Middle frontal gyrus (tissue), 1 donor: Measurements from ENCODE around the gene DCTN1.

Experiments used
- DNase-seq: peaks from one replicate; pipeline ENCODE4 v3.0.0-alpha.2; 2015; ENCODE audit warnings: low spot score; ENCODE audit errors: extremely low spot score

DCTN1 gene

DNA sequence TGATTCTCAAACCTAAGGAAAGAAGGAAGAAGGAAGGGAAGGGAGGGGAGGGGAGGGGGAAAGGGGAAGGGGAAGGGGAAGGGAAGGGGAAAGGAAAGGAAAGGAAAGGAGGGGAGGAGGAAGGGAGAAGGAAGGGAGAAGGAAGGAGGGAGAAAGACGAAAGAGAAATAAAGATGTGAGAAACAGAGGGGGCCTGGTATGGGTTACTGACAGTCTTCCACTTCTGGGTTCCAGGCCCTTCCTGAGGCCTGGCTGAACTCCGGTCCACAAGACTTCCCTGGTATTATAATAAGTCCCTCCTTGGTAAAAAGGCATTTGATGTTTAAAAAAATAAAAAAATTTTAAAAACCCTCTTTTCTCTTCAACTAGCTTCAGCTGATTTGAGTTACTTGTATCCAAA is 54.3 kb downstream of the DCTN1 start:
- DNase-seq: no peak

DNA sequence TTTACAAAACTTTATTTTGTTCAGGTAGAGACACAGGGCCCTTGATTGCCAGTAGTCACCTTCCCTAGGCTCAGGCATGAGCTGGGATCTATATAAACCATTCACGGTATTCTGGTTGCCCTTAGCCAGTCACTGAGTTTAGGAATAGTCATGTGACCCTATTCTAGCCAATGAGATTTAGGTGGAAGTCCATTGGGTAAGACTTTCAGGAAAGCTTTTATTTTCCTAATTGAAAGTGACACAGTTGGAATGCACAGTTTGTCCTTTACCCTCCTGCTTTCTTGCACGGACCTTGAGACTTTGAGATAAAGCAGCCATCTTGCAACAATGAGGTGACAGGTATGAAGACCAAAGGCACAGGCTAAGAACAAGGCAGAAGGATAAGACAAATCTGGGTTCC is 58.4 kb downstream of the DCTN1 start:
- DNase-seq: no peak

DNA sequence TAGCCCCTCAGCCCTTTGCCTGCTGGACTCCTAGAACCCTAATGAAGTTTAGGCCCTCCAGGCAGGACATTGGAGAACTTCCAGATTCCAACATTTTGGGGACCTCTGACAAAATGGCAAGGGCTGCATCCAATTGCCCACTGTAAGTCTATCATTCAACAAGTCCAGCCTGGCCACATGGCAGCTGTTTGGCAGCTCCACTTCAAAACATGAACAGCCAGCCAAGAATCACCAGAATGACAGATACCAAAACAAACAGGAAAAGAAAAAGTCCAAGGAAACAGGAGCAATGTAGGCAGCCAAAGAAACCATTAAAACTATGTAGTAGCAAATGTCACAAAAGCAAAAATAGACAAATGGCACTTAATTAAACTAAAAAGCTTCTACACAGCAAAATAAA is 62.4 kb downstream of the DCTN1 start:
- no peak for DNase-seq

DNA sequence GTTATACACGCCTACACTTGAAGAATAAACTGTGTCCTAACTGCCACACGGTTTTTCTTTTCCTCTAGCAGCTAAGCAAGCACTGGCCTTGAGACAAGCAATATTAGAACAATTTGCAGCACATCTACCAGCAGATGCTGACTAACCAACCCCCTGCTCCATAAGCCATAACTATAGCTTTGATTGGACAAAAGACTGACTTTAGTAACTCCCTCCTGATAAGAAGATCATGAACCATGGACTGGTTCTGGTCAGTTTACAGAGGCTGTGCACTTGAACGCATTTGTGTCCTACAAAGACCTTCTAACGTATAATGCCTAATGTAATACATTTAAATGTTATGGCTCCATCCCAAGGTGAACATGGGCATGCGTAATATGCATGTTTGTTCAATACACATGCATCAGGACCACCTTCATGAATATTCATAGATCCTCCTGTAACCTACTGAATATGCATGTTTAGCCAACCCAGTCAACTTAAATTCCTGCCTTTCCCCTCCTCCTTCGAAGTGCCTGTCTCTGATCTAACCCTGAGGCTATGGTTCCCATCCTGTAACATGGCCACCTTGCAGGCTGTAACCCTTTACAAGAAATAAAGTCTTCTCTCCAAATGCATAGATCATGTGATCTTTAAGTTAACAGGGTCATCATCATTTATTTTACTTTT is 63.4 kb downstream of the DCTN1 start:
- DNase-seq: no peak

DNA sequence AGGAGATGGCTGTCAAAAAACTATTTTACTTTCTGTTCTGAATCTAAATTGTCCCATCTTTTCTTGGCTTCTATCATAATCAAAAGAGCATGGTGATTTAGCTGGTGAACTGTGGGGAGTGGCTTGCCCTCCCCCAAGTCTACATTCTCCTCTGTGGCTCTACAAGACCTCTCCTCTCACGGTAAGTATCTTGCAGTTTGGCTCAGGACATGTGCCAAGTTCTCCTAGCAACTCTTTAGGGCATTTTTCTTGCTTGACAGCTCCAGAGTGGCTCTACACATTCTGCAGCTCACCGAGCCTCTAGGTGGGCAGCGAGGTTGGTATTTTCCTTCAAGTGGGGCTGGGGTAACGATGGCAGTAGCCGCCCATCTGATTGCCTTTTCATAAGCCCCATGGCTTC is 66.0 kb downstream of the DCTN1 start:
- DNase-seq: no peak

DNA sequence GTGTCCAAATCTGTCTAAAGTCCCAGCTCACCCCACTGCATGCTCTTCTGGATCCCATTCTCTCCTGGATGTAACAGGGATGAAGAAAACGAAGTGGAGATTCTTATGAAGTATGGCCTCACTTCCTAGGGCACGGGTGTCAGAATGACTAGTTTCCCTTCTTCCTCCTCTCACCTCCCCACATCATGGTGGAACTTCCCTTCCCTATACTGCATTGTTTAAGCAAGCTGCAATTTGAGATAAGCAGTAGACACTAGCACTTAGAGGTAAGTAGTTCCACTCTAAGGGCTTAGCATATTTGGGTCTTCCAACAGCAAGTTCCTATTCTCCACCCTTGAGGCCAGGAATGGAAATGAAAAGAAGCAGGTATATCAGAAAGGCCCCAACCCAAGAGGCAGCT is 66.6 kb downstream of the DCTN1 start:
- no peak for DNase-seq

DNA sequence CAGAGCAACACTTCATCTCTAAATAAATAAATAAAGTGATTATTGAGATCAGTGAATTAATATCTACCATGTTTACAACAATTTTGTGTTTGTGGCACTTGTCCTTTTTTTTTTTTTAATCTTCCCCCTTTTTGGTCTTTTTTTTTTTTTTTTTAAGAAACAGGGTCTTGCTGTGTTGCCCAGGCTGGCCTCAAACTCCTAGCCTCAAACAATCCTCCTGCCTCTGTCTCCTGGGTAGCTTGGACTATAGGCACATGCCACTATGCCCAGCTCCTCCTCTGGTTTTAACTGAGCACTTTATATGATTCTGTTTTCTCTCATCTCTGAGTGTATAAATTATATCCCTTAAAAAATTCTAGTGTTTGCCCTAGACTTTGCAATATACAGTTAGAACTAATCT is 67.2 kb downstream of the DCTN1 start:
- DNase-seq: no peak
